Astrocyte (in vitro differentiated cells and primary cell): ENCODE data around the gene UBE2E2. TPM values are rescaled to one million over a fixed set of nuclear protein-coding genes. Genes with fewer than 3 reads are reported as not detected.

ENCODE experiments used
- DNase-seq: peaks from one replicate; pipeline ENCODE4 v3.0.0-alpha.2; 2010; ENCODE audit warnings: low read depth
- FAIRE-seq: peaks from 2 replicates; lab custom pipeline; 2011; peaks lifted over from hg19 to GRCh38; lab: Jason Lieb, UNC
- H2AFZ ChIP-seq: 2 replicates; pipeline ENCODE4 v1.6.0; 2012; ENCODE audit warnings: low read depth, low read length, inconsistent platforms
- H3K27ac ChIP-seq: 2 replicates; pipeline ENCODE4 v1.5.1; 2011; ENCODE audit warnings: low read depth, low read length, inconsistent platforms
- H3K27me3 ChIP-seq: 2 replicates; pipeline ENCODE4 v1.6.0; 2011; ENCODE audit warnings: low read length, inconsistent platforms; ENCODE audit not compliant: insufficient read depth
- H3K36me3 ChIP-seq: 2 replicates; pipeline ENCODE4 v1.5.1; 2011; ENCODE audit warnings: low read length, inconsistent platforms; ENCODE audit not compliant: insufficient read depth
- H3K4me1 ChIP-seq: 2 replicates; pipeline ENCODE4 v1.5.1; 2011; ENCODE audit warnings: low read length, inconsistent platforms; ENCODE audit not compliant: insufficient read depth
- H3K4me2 ChIP-seq: 2 replicates; pipeline ENCODE4 v1.6.0; 2012; ENCODE audit warnings: low read length, inconsistent platforms
- H3K4me3 ChIP-seq: 2 replicates; pipeline ENCODE4 v1.5.1; 2011; ENCODE audit warnings: low read depth, mild to moderate bottlenecking, low read length, inconsistent platforms; ENCODE audit not compliant: insufficient read depth
- H3K79me2 ChIP-seq: 2 replicates; pipeline ENCODE4 v1.6.0; 2012; ENCODE audit warnings: mild to moderate bottlenecking, low read length, inconsistent platforms; ENCODE audit not compliant: insufficient read depth
- H3K9ac ChIP-seq: 2 replicates; pipeline ENCODE4 v1.6.0; 2012; ENCODE audit warnings: mild to moderate bottlenecking, low read length, inconsistent platforms
- H3K9me3 ChIP-seq: 2 replicates; pipeline ENCODE4 v1.5.1; 2012; ENCODE audit warnings: low read depth, mild to moderate bottlenecking, low read length, inconsistent platforms; ENCODE audit not compliant: insufficient read depth
- H4K20me1 ChIP-seq: 2 replicates; pipeline ENCODE4 v1.6.0; 2012; ENCODE audit warnings: low read length, inconsistent platforms; ENCODE audit not compliant: insufficient read depth
- H3K27ac Mint-ChIP-seq: one replicate; pipeline ENCODE4 v1.8.0; 2021; ENCODE audit warnings: mild to moderate bottlenecking, mixed read lengths; ENCODE audit not compliant: unreplicated experiment
- H3K27me3 Mint-ChIP-seq: one replicate; pipeline ENCODE4 v1.8.0; 2021; ENCODE audit warnings: low read depth, mixed read lengths; ENCODE audit not compliant: unreplicated experiment
- H3K36me3 Mint-ChIP-seq: one replicate; pipeline ENCODE4 v1.8.0; 2021; ENCODE audit warnings: low read depth, mixed read lengths; ENCODE audit not compliant: unreplicated experiment
- H3K4me1 Mint-ChIP-seq: one replicate; pipeline ENCODE4 v1.8.0; 2021; ENCODE audit warnings: low read depth, mixed read lengths; ENCODE audit not compliant: unreplicated experiment
- H3K4me3 Mint-ChIP-seq: one replicate; pipeline ENCODE4 v1.8.0; 2021; ENCODE audit warnings: mild to moderate bottlenecking, moderate library complexity, mixed read lengths; ENCODE audit not compliant: unreplicated experiment
- H3K9me3 Mint-ChIP-seq: one replicate; pipeline ENCODE4 v1.8.0; 2021; ENCODE audit warnings: mild to moderate bottlenecking, mixed read lengths; ENCODE audit not compliant: unreplicated experiment
- CTCF ChIP-seq: IDR thresholded peaks from 2 replicates; pipeline ENCODE4 v1.5.1; 2011; ENCODE audit warnings: low read depth, mild to moderate bottlenecking, inconsistent platforms, low read length, moderate library complexity; ENCODE audit not compliant: insufficient read depth
- EZH2 ChIP-seq: IDR thresholded peaks from 2 replicates; pipeline ENCODE4 v1.6.1; 2012; ENCODE audit warnings: mild to moderate bottlenecking, low read length, inconsistent platforms; ENCODE audit not compliant: insufficient read depth
- total RNA-seq: library from RNA; stranded (reverse); gene quantifications from 2 replicates; pipeline ENCODE4 v1.2.1, GENCODE V29; 2021

Gene UBE2E2
- total RNA-seq, 1 donor from 2014 or later, result 89.8 TPM

GRCh38 chr3:23439080-23439479 is 236.0 kb downstream of the UBE2E2 start:
- peaks cover 5% of the 10 kb centered on the region for H3K79me2 ChIP-seq
- peaks cover 43% of the 10 kb centered on the region for H4K20me1 ChIP-seq
- no peaks in the 10 kb centered on the region for H3K27me3 ChIP-seq
- Mint-ChIP-seq H3K27me3 (no peaks in the 10 kb centered on the region), H3K4me1 (peaks cover 55% of the 10 kb centered on the region), H3K4me3 (no peak overlapping the region), H3K36me3 (peaks cover 3% of the 10 kb centered on the region), H3K27ac (peak overlapping the region; percentile 55), H3K9me3 (no peaks in the 10 kb centered on the region)
- no peak overlapping the region for H3K27ac ChIP-seq
- DNase-seq, result no peak
- no peaks in the 10 kb centered on the region for H3K9me3 ChIP-seq
- FAIRE-seq, result no peak
- TF ChIP-seq EZH2, result no peak
- TF ChIP-seq CTCF, result no peak
- H2AFZ ChIP-seq, result no peak overlapping the region
- H3K4me3 ChIP-seq, result no peak overlapping the region
- no peaks in the 10 kb centered on the region for H3K36me3 ChIP-seq
- H3K9ac ChIP-seq, result no peak overlapping the region
- peaks cover 7% of the 10 kb centered on the region for H3K4me1 ChIP-seq
- H3K4me2 ChIP-seq, result no peak overlapping the region

GRCh38 chr3:23440416-23441294 is 237.5 kb downstream of the UBE2E2 start:
- no peak overlapping the region for H3K27ac Mint-ChIP-seq
- H3K27me3 ChIP-seq, result no peaks in the 10 kb centered on the region
- DNase-seq, result no peak
- H3K9ac ChIP-seq, result no peak overlapping the region
- H3K36me3 Mint-ChIP-seq, result peaks cover 1% of the 10 kb centered on the region
- H2AFZ ChIP-seq, result no peak overlapping the region
- no peak overlapping the region for H3K4me3 ChIP-seq
- H3K4me3 Mint-ChIP-seq, result no peak overlapping the region
- no peaks in the 10 kb centered on the region for H3K9me3 ChIP-seq
- H3K4me1 Mint-ChIP-seq, result peaks cover 58% of the 10 kb centered on the region
- H4K20me1 ChIP-seq, result peaks cover 54% of the 10 kb centered on the region
- TF ChIP-seq CTCF (no peak), EZH2 (no peak)
- no peaks in the 10 kb centered on the region for H3K27me3 Mint-ChIP-seq
- H3K36me3 ChIP-seq, result no peaks in the 10 kb centered on the region
- FAIRE-seq, result no peak
- H3K79me2 ChIP-seq, result peaks cover 5% of the 10 kb centered on the region
- peaks cover 7% of the 10 kb centered on the region for H3K4me1 ChIP-seq
- H3K9me3 Mint-ChIP-seq, result no peaks in the 10 kb centered on the region
- H3K27ac ChIP-seq, result no peak overlapping the region
- H3K4me2 ChIP-seq, result no peak overlapping the region
